HTR-8/SVneo (cell line): ENCODE data around the gene COX6B2.
A peak's percentile ranks its signal among the peaks of the same experiment; 100 is the strongest.
"Not testable (repeated sequence)": the region's sequence is repeated elsewhere in the genome, so short reads cannot be mapped to it uniquely, and the experiment has no call there.

Experiments used
- DNase-seq: peaks from one replicate; pipeline ENCODE4 v3.0.0; 2011; ENCODE audit warnings: low spot score, mixed read lengths; ENCODE audit not compliant: insufficient read length
- FAIRE-seq: peaks from 2 replicates; lab custom pipeline; 2011; peaks lifted over from hg19 to GRCh38; lab: Jason Lieb, UNC

The COX6B2 gene

GRCh38 chr19:55345818-55346724 lies 8.4 kb downstream of the COX6B2 start:
- DNase-seq, result no peak
- no peak for FAIRE-seq

DNA sequence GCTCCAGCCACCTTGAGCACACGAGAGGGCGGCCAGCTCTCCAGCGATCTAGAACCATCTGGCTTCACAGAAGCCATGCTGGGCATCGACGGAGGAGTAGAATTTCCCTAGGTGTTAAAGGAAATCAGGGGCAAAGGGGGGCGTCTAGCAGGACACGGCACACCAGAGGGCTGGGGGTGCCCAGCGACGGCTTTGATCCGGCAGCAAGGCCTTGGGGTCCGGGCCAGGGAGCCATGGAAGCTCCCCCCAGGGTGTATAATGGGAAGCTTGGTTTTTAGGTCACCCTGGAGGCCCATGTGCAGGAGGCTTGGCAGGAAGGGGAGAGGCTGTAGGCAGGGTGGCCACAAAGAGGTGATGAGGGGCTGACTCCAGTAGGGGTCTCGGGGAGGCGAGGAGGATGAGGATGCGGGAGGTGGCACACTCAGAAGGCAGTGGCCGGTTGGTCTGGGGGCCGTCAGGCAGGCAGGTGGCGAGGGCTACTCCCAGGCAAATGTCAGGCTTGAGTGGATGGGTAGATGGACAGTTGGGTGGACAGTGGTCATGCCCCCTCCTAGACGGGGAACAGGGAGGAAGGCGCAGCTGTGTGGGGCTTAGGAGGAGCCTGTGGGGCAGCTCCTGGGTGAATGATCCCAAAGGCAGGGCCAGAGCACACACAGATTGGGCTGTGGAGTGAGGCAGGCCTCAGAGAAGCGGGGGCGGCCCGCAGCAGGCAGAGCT lies 9.3 kb downstream of the COX6B2 start:
- no peak for DNase-seq
- no peak for FAIRE-seq

DNA sequence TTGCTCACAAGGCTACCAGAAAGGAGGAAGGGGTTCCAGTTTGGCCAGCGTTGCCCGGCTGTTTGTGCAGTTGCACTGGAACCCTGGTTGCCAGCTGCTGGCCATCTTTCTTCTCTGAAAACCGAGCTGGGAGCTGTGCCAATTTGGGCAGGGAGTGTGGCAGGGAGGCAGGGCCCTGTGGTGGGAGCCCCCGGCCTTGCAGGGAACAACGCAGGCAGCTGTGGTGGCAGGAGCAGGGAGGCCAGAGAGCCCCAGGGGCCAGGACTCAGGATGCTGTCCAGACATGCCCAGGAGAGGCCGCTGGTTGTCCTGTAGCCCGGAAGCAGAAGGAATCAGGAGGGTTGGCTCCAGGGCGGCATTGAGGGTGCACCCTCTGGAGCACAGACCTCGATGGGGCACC lies 10.1 kb downstream of the COX6B2 start:
- DNase-seq, result no peak
- FAIRE-seq, result no peak

DNA sequence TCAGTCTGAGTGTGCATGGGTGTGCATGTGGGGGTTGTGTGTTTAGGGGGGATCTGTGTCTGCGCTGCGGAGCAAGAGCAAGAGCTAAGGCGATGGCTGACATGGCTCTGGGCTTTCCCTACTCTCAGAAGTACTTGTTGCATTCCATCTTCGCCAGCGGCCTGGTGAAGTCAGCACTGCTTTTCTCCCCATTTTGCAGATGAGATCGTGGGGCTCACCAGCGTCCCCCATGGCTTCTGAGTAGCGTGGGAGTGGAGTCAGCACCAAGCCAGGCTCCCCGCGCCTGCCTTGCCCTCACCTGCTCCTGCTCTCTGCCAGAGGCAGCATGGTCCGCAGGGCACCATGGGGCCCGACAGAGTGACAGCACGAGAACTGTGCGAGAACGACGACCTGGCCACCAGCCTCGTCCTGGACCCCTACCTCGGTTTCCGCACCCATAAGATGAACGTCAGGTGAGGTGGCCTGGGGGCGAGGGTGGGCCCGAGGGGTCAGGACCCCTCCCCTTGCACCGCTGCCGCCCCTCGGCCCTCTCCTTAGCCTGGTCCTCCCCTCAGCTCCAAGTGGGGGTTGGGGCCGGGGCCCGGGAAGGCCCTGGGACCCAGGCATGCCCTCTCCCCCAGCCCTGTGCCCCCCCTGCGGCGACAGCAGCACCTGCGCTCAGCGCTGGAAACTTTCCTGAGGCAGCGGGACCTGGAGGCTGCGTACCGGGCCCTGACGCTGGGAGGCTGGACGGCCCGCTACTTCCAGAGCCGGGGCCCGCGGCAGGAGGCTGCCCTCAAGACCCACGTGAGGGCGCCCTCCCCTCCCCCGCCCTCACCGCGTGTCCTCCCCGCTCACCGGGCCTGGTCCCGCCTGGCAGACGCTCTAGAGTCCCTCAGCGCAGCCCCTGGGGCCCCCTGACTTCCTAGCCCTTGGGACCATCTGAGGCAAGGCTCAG lies 12.7 kb downstream of the COX6B2 start:
- FAIRE-seq (peak; percentile 46), DNase-seq (no peak)

GRCh38 chr19:55341171-55341588 lies 13.3 kb downstream of the COX6B2 start:
- peak; percentile 58 for DNase-seq
- FAIRE-seq, result no peak

DNA sequence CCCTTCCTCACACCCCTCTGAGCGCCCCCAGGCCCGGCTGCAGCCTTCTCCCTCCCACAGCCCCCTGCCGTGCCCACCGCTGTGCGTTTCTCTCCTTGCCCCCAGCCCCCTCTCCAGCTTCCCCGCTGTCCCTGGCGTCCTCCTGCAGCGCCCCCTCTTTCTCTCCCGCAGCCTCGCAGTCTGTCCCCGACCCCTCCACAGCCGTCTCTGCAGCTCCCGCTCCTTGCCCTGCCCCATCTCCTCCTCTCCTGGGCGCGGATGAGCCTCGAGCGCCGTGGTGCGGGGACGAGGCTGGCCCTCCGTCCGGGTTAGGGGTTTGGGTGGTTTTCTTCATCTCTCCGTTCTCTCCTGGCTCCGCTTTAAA lies 13.8 kb downstream of the COX6B2 start:
- FAIRE-seq (no peak), DNase-seq (no peak)

GRCh38 chr19:55339889-55340783 lies 14.4 kb downstream of the COX6B2 start:
- no peak for DNase-seq
- FAIRE-seq, result no peak

DNA sequence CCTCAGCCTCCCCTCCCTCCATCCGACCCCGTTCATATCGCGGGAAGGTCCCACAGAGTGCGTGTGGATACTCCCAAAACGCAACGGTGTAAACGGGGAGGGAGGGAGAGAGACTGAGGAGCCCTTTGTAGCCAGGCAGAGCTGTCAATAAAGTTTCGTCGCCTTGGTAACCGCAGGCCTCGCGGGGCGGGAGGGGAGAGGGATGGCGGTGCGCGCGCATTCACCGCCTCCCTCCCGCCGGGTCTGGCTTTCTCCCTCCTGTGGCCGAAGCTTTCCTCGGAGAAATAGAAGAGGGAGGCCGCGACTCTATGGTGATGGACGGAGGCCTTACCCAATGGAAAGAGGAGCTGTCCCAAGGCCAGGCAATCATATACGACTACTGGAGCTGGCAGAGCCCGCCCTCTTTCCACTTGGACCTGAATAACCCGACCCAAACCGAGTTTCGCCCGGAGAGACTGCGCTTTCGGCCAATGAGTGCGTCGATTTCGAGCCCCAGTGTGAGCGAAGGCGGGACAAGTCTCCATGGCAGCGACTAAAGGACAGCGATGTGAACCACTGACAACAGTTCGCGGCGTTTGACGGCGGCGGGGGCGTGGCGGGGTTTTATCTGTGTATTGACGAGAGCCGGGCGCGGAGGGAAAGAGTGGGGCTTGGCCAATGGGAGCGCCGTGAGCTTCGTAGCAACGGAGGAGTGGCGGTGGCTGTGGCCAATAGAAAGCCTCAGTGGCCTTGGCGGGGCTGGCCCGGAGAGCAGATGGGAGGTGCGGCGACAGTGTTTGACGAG lies 15.2 kb downstream of the COX6B2 start, which contains the start of gene KMT5C:
KMT5C (plus strand) TSS at position 772 of the 784 bp plus-strand sequence. CDS start 2,061 bp downstream, outside the sequence.
- peak; percentile 99 for DNase-seq

DNA sequence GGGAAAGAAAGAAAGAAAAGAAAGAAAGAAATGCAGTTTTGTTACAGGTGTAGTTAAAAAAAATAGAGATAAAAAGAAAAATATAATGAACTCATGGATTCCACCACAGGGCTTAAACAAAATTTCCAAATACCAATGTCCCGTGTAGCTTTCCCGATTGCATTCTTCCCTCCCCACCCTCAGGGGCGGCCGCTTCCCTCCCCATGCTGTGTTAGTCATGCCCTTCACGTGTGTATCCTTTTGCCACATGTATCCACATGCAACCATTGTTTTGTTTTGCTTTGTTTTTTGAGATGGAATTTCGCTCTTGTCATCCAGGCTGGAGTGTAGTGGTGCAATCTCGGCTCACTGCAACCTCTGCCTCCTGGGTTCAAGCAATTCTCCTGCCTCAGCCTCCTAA lies 18.4 kb downstream of the COX6B2 start:
- FAIRE-seq (no peak), DNase-seq (no peak)

More for the DNA sequence above, 15.2 kb downstream of the COX6B2 start, which contains the start of gene KMT5C:
- FAIRE-seq, result peak; percentile 99

- FAIRE-seq, result no peak
Observed at GRCh38 chr19:55333870-55334269, 20.6 kb downstream of the COX6B2 start.

DNA sequence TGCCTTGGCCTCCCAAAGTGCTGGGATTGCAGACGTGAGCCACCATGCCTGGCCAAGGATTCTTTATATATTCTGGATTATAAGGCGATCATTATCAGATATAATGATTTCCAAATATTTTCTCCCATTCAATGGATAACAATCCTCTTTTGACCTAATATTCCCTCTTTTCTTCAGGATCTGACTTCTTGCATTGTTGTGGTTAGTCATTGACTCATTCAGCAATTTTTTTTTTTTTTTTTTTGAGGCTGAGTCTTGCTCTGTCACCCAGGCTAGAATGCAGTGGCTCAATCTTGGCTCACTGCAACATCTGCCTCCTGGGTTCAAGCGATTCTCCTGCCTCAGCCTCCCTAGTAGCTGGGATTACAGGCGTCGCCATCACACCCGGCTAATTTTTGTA lies 24.7 kb downstream of the COX6B2 start:
- not testable (repeated sequence) for DNase-seq, FAIRE-seq

More at GRCh38 chr19:55333870-55334269, 20.6 kb downstream of the COX6B2 start:
- no peak for DNase-seq

DNA sequence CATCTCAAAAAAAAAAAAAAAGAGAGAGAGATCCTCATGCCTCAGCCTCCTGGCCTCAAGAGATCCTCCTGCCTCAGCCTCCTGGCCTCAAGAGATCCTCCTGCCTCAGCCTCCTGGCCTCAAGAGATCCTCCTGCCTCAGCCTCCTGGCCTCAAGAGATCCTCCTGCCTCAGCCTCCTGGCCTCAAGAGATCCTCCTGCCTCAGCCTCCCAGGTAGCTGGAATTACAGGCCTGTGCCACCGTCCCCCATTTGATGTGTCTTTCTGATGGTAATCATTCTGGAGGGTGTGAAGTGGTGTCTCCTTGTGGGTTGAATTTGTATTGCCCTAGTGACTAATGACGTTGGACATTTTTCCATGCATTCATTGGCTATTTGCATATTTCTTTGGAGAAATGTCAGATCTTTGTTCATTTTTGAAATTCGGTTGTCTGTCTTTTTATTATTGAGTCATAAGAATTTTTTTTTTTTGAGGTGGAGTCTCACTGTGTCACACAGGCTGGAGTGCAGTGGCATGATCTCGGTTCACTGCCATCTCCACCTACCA lies 25.7 kb downstream of the COX6B2 start:
- FAIRE-seq, DNase-seq: not testable (repeated sequence)

- DNase-seq, result no peak
- no peak for FAIRE-seq
Observed at GRCh38 chr19:55325172-55325571, 29.3 kb downstream of the COX6B2 start, which contains the start of gene TMEM150B. Gene TMEM150B, minus strand, starts transcription at chr19:55325341. Its CDS starts 4,305 bp downstream, at chr19:55321036.

- no peak for FAIRE-seq
- DNase-seq, result no peak
Observed at GRCh38 chr19:55324662-55325061, 29.9 kb downstream of the COX6B2 start.

GRCh38 chr19:55322204-55322885 lies 32.2 kb downstream of the COX6B2 start:
- FAIRE-seq (no peak), DNase-seq (no peak)

- FAIRE-seq (no peak), DNase-seq (no peak)
Observed at GRCh38 chr19:55321466-55322137, 32.9 kb downstream of the COX6B2 start.
